Ovary (tissue), 9 donors: ENCODE data around the gene FBXO44. TPM values are rescaled to one million over a fixed set of nuclear protein-coding genes. Genes with fewer than 3 reads are reported as not detected.

Experiments
- DNase-seq, 5 donors: peaks; one replicate each; pipeline ENCODE4 v3.0.0-alpha.2; 2019 to 2020
- H3K27ac ChIP-seq, 2 donors: fragments of 200-600 bp; one replicate each; pipeline versions ENCODE4 v1.5.1 to v1.8.0; 2019 to 2022
- H3K27me3 ChIP-seq: fragments of 200-600 bp; one replicate; pipeline ENCODE4 v1.8.0; 2022
- H3K36me3 ChIP-seq: fragments of 200-600 bp; sonication (generic); one replicate; pipeline ENCODE4 v1.5.1; 2019
- H3K4me1 ChIP-seq: one replicate; pipeline ENCODE4 v1.8.1; 2013; ENCODE audit warnings: mild to moderate bottlenecking, moderate library complexity; ENCODE audit not compliant: insufficient read depth
- H3K4me3 ChIP-seq: fragments of 200-600 bp; sonication (generic); one replicate; pipeline ENCODE4 v1.5.1; 2017
- H3K9me3 ChIP-seq, 2 donors: fragments of 200-600 bp in 1 of 2; sonication (generic) in 1 of 2; one replicate each; pipeline versions ENCODE4 v1.5.1 to v1.8.1; 2013 to 2019; ENCODE audit warnings: mild to moderate bottlenecking in 1 of 2, moderate library complexity in 1 of 2
- CTCF ChIP-seq, 3 donors: fragments of 450-650 bp in 2 of 3; fragments of 200-600 bp in 1 of 3; IDR thresholded peaks; one replicate each; pipeline versions ENCODE4 v1.5.1 to v1.8.0; 2016 to 2022; ENCODE audit warnings: antibody characterized with exemption in 3 of 3, mild to moderate bottlenecking in 1 of 3
- EP300 ChIP-seq: sonication (generic); formaldehyde crosslinking; IDR thresholded peaks from one replicate; pipeline ENCODE4 v1.6.1; 2017; ENCODE audit warnings: antibody characterized with exemption
- POLR2A ChIP-seq: fragments of 450-650 bp; IDR thresholded peaks from one replicate; pipeline ENCODE4 v1.6.1; 2017; ENCODE audit warnings: antibody characterized with exemption, mild to moderate bottlenecking, moderate library complexity
- WGBS, 3 donors: extraction: QIAGEN DNeasy Blood & Tissue Kit in 1 of 3; methylation state at CpG; one replicate each; pipeline versions ENCODE4 v1.1.5 to v1.1.7; 2013 to 2017; 5-methylcytosine and 5-hydroxymethylcytosine counted together
- intact Hi-C, 4 donors: fragments of 100-400 bp; cut with DNase I; formaldehyde crosslinking; loops; one replicate each; pipeline versions ENCODE4 v1.11.0 to v1.15.1; 2022 to 2023
- polyA plus RNA-seq, 2 donors: library from polyadenylated mRNA; stranded (reverse); fragments of 200-250 nt in 1 of 2; fragments of 350-450 nt in 1 of 2; fragmentation: Illumina TruSeq in 1 of 2; extraction: RNeasy Lipid Tissue Mini Kit (QIAGEN cat#74804) in 1 of 2; gene quantifications; one replicate each; pipeline ENCODE4 v1.2.3, GENCODE V29; 2013 to 2014
- total RNA-seq, 7 donors: library from RNA; depleted of rRNA in 2 of 7; stranded (reverse); fragments of >200 nt in 2 of 7; fragmentation: NEBNext Ultra II Directional in 3 of 7; extraction: Animal tissue kit (Norgen Biotek cat#: 25700) in 3 of 7; gene quantifications; one replicate each; pipeline versions ENCODE4 v1.1.0 to v1.2.4, GENCODE V29; 2016 to 2023
- donor health status: DM: no; HTN: no; CAD: no; lungs with moderate emphysema.
- donor health status: DM: no; HTN: no; CAD: no.
- donor health status: Bipolar disorder and iron deficiency.
- donor health status: DM: yes; HTN: yes; CAD: no.
- donor health status: DM: no; HTN: no; CAD: no.
- donor health status: DM: yes; HTN: yes; CAD: no.

Gene FBXO44
- total and polyA plus RNA-seq, 9 donors: 4.2 to 20.8 (median 17.5) TPM

GRCh38 chr1:11616766-11617165, 37.9 kb upstream of the FBXO44 start:
- no peaks in the 10 kb centered on the region for H3K9me3 ChIP-seq

GRCh38 chr1:11617314-11617713, 37.4 kb upstream of the FBXO44 start:
- Histone ChIP-seq H3K27ac (no peak overlapping the region), H3K36me3 (no peaks in the 10 kb centered on the region), H3K27me3 (no peaks in the 10 kb centered on the region), H3K9me3 (no peaks in the 10 kb centered on the region), H3K4me1 (no peaks in the 10 kb centered on the region), H3K4me3 (no peak overlapping the region)
- no peak for DNase-seq
- WGBS, 3 donors: 62 to 75% (median 63%) methylated on average over 7 of the region's 7 CpGs
- intact Hi-C loops: no loop called here
- TF ChIP-seq EP300: no peak
- TF ChIP-seq CTCF (IDR thresholded peaks at IDR 0.05): no peak
- no peak for TF ChIP-seq POLR2A

More at GRCh38 chr1:11616766-11617165, 37.9 kb upstream of the FBXO44 start:
- intact Hi-C loops: no loop called here
- no peaks in the 10 kb centered on the region for H3K36me3 ChIP-seq
- H3K4me3 ChIP-seq: no peak overlapping the region
- DNase-seq: no peak
- H3K27ac ChIP-seq: no peak overlapping the region
- no peak for TF ChIP-seq CTCF (IDR thresholded peaks at IDR 0.05)
- TF ChIP-seq EP300: no peak
- WGBS, 3 donors: 53 to 63% (median 58%) methylated on average over 7 of the region's 7 CpGs
- no peaks in the 10 kb centered on the region for H3K27me3 ChIP-seq
- no peaks in the 10 kb centered on the region for H3K4me1 ChIP-seq

- TF ChIP-seq POLR2A (no peak), EP300 (no peak), CTCF (IDR thresholded peaks at IDR 0.05) (no peak)
- intact Hi-C loops: no loop called here
Measured at GRCh38 chr1:11617741-11618140, 36.9 kb upstream of the FBXO44 start.

GRCh38 chr1:11620405-11620804, 34.3 kb upstream of the FBXO44 start:
- no peak overlapping the region for H3K4me3 ChIP-seq
- no peaks in the 10 kb centered on the region for H3K4me1 ChIP-seq
- 16 to 36% (median 22%) methylated on average over 12 of the region's 12 CpGs for WGBS, 3 donors
- DNase-seq: no peak
- no peaks in the 10 kb centered on the region for H3K27me3 ChIP-seq
- no peaks in the 10 kb centered on the region for H3K36me3 ChIP-seq
- no peak for TF ChIP-seq CTCF (IDR thresholded peaks at IDR 0.05)
- TF ChIP-seq POLR2A: no peak
- TF ChIP-seq EP300: no peak
- no peak overlapping the region for H3K27ac ChIP-seq
- H3K9me3 ChIP-seq: no peaks in the 10 kb centered on the region
- intact Hi-C loops: no loop called here

More at GRCh38 chr1:11617741-11618140, 36.9 kb upstream of the FBXO44 start:
- 76 to 92% (median 81%) methylated on average over 2 of the region's 2 CpGs for WGBS, 3 donors
- Histone ChIP-seq H3K4me1 (no peaks in the 10 kb centered on the region), H3K27ac (no peak overlapping the region), H3K27me3 (no peaks in the 10 kb centered on the region), H3K9me3 (no peaks in the 10 kb centered on the region), H3K4me3 (no peak overlapping the region), H3K36me3 (no peaks in the 10 kb centered on the region)
- DNase-seq: no peak

- WGBS, 3 donors: 66 to 67% (median 66%) methylated on average over 5 of the region's 5 CpGs
- Histone ChIP-seq H3K9me3 (no peaks in the 10 kb centered on the region), H3K27me3 (no peaks in the 10 kb centered on the region), H3K27ac (no peak overlapping the region), H3K36me3 (no peaks in the 10 kb centered on the region), H3K4me1 (no peaks in the 10 kb centered on the region), H3K4me3 (no peak overlapping the region)
- TF ChIP-seq POLR2A: no peak
- no peak for TF ChIP-seq CTCF (IDR thresholded peaks at IDR 0.05)
- no peak for TF ChIP-seq EP300
- intact Hi-C loops: no loop called here
- DNase-seq: no peak
Measured at GRCh38 chr1:11620924-11621323, 33.8 kb upstream of the FBXO44 start.
